ENCODE data around the gene PLPPR5.

- TF ChIP-seq CTCF (conservative IDR thresholded peaks at IDR 0.05; ENCODE audit: low read depth, low read length): no peak
- TF ChIP-seq FOS (IDR thresholded peaks at IDR 0.05; ENCODE audit: low read depth, low read length): no peak
- TF ChIP-seq RAD21 (IDR thresholded peaks at IDR 0.05; ENCODE audit: low read length): no peak
- no peak for TF ChIP-seq POLR2A (IDR thresholded peaks at IDR 0.05; ENCODE audit: low read depth, low read length)
- no peak for TF ChIP-seq SMC3 (IDR thresholded peaks at IDR 0.05; ENCODE audit: low read depth, low read length)
Observed at GRCh38 chr1:98896711-98897445, 107.8 kb downstream of the PLPPR5 start.
